Activated CD4-positive, alpha-beta T cell treated with anti-CD3 and anti-CD28 coated beads, Interleukin-2, amount 10 ng/mL, durations not matched to agents 7 days and 5 days (primary cell): ENCODE results near the gene EID1. TPM values are rescaled to one million over a fixed set of nuclear protein-coding genes. Genes with fewer than 3 reads are reported as not detected.
A peak's percentile ranks its signal among the peaks of the same experiment; 100 is the strongest.

ENCODE experiments used
- CTCF ChIA-PET: fragments of 350-600 bp; sonication (Branson Sonifier 250); formaldehyde crosslinking; loops from one replicate; lab custom pipeline; 2021; ENCODE audit warnings: antibody characterized with exemption; lab: Charles Lee
- POLR2A ChIA-PET: fragments of 350-600 bp; sonication (Branson Sonifier 250); formaldehyde crosslinking; loops from one replicate; lab custom pipeline; 2021; ENCODE audit warnings: antibody characterized with exemption; lab: Charles Lee
- DNase-seq: peaks from one replicate; pipeline ENCODE4 v3.0.0-alpha.2; 2020
- H3K27ac Mint-ChIP-seq: one replicate; pipeline ENCODE4 v1.8.0; 2021; ENCODE audit warnings: mild to moderate bottlenecking, moderate library complexity, mixed read lengths
- H3K27me3 Mint-ChIP-seq: one replicate; pipeline ENCODE4 v1.8.0; 2021; ENCODE audit warnings: mixed read lengths
- H3K36me3 Mint-ChIP-seq: one replicate; pipeline ENCODE4 v1.8.0; 2021; ENCODE audit warnings: low read depth, mixed read lengths
- H3K4me1 Mint-ChIP-seq: one replicate; pipeline ENCODE4 v1.8.0; 2021; ENCODE audit warnings: mixed read lengths
- H3K4me3 Mint-ChIP-seq: one replicate; pipeline ENCODE4 v1.8.0; 2021; ENCODE audit warnings: mild to moderate bottlenecking, moderate library complexity, mixed read lengths
- H3K9me3 Mint-ChIP-seq: one replicate; pipeline ENCODE4 v1.8.0; 2021; ENCODE audit warnings: mixed read lengths
- total RNA-seq, 2 experiments: library from RNA; stranded (reverse); gene quantifications; one replicate each; pipeline ENCODE4 v1.2.3, GENCODE V29; 2021

EID1 gene
- total RNA-seq, 2 experiments from 2014 or later: 83.8 to 84.0 TPM

- no peak for DNase-seq
- Mint-ChIP-seq H3K36me3 (no peaks in the 10 kb centered on the region), H3K4me3 (no peak overlapping the region), H3K27me3 (peaks cover 21% of the 10 kb centered on the region), H3K4me1 (peaks cover 12% of the 10 kb centered on the region), H3K9me3 (peaks cover 5% of the 10 kb centered on the region), H3K27ac (no peak overlapping the region)
- CTCF ChIA-PET: no interaction called here
- POLR2A ChIA-PET: no interaction called here
Measured at GRCh38 chr15:48922046-48922445, 44.1 kb downstream of the EID1 start.

DNA sequence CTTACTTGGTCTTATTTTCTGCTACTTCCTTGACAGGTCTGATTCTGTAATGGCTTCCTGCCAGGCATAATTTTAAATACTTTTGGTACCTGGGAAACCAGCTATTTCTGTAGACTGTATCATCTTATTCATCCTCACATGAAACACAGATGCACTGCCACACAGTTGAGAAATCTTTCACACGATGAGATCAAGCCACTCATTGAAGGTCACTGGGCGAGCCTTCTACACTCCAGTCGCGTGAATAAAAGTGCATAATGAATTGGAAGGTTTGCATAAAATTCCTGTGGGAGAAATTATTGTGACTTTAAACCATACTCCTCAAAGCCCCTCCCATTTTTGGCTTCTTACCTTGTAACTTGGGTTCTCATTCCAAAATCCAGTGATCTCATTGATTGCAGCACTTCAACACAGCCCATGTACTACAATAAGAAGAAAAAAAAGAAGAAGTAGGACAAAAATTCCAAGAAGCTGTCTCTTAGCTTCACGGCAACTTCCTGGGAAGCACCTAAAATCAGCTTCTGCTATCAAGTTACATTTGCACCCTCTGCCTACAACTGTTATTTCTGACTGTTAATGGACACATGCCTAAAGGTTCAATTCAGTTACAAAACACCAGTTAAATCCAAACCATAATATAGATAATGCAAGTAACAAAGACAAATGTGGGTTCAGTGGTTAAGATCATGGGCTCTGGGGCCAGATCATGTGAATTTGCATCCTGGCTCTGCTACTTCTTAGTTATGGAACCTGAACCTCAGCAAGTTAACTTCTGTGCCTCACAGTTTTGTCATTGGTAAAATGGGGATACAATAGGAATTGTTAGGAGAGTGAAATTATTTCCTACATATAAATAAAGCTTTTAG, 46.8 kb downstream of the EID1 start:
- no peaks in the 10 kb centered on the region for H3K36me3 Mint-ChIP-seq
- peaks cover 9% of the 10 kb centered on the region for H3K27me3 Mint-ChIP-seq
- peaks cover 5% of the 10 kb centered on the region for H3K9me3 Mint-ChIP-seq
- no peak overlapping the region for H3K27ac Mint-ChIP-seq
- H3K4me3 Mint-ChIP-seq: no peak overlapping the region
- H3K4me1 Mint-ChIP-seq: peaks cover 23% of the 10 kb centered on the region
- ChIA-PET CTCF (interaction anchor here (0.8 to 1.6 kb wide), 4 partner anchors 9 to 44 kb away, joined by 3 to 4 read pairs (median 3); partner anchors contain the start of gene SHC4), POLR2A (no interaction called here)
- DNase-seq: no peak

- Mint-ChIP-seq H3K4me1 (peaks cover 24% of the 10 kb centered on the region), H3K4me3 (no peak overlapping the region), H3K27me3 (peaks cover 7% of the 10 kb centered on the region), H3K36me3 (no peaks in the 10 kb centered on the region), H3K27ac (no peak overlapping the region), H3K9me3 (peaks cover 5% of the 10 kb centered on the region)
- DNase-seq: no peak
- ChIA-PET CTCF (interaction anchor here (0.6 to 1.9 kb wide), 7 partner anchors 10 to 157 kb away, joined by 3 to 8 read pairs (median 3); no protein-coding TSS in a partner anchor), POLR2A (interaction anchor here (0.5 kb wide), 1 partner anchor 135 kb away, joined by 6 read pairs; no protein-coding TSS in a partner anchor)
Measured at GRCh38 chr15:48925714-48926223, 47.8 kb downstream of the EID1 start.

GRCh38 chr15:48928877-48929538, 51.1 kb downstream of the EID1 start:
- ChIA-PET CTCF (interaction anchor here (0.7 kb wide), 1 partner anchor 18 kb away, joined by 3 read pairs; no protein-coding TSS in a partner anchor), POLR2A (interaction anchor here (0.6 kb wide), 1 partner anchor 53 kb away, joined by 3 read pairs; no protein-coding TSS in a partner anchor)
- peaks cover 2% of the 10 kb centered on the region for H3K9me3 Mint-ChIP-seq
- H3K36me3 Mint-ChIP-seq: no peaks in the 10 kb centered on the region
- H3K27me3 Mint-ChIP-seq: peaks cover 8% of the 10 kb centered on the region
- no peak overlapping the region for H3K4me3 Mint-ChIP-seq
- H3K4me1 Mint-ChIP-seq: peaks cover 26% of the 10 kb centered on the region
- no peak overlapping the region for H3K27ac Mint-ChIP-seq
- DNase-seq: peak; percentile 24

- Mint-ChIP-seq H3K27ac (no peak overlapping the region), H3K4me1 (peaks cover 26% of the 10 kb centered on the region)
Measured at GRCh38 chr15:48929661-48930060, 51.7 kb downstream of the EID1 start.

More at GRCh38 chr15:48929661-48930060, 51.7 kb downstream of the EID1 start:
- CTCF ChIA-PET: interaction anchor here (0.7 to 1.0 kb wide), 2 partner anchors 12 to 18 kb away, joined by 3 read pairs; no protein-coding TSS in a partner anchor
- Mint-ChIP-seq H3K4me3 (no peak overlapping the region), H3K36me3 (no peaks in the 10 kb centered on the region), H3K27me3 (peaks cover 8% of the 10 kb centered on the region), H3K9me3 (peaks cover 2% of the 10 kb centered on the region)
- DNase-seq: no peak
- POLR2A ChIA-PET: interaction anchor here (0.6 kb wide), 1 partner anchor 54 kb away, joined by 3 read pairs; no protein-coding TSS in a partner anchor

Other genes starting within 250 kb of the EID1 start
- 1 to 10 TPM; 1.1 to 1.6 TPM for gene FBN1, start 232.4 kb upstream of the EID1 start, total RNA-seq
- gene CEP152, start 67.1 kb upstream of the EID1 start, total RNA-seq: 10 to 100 TPM; 36.2 to 38.0 TPM
- gene SHC4, start 85.8 kb downstream of the EID1 start, total RNA-seq: under 1 TPM; 0.30 to 0.46 TPM
- 10 to 100 TPM; 29.2 to 35.8 TPM for gene SECISBP2L, start 168.3 kb downstream of the EID1 start, total RNA-seq